HG02610 (cell line): ENCODE measurements around the gene EXOC3.

ENCODE experiments used
- ATAC-seq: cut with Tn5 transposase; IDR thresholded peaks from one replicate; pipeline ENCODE4 v1.9.1; 2021; ENCODE audit warnings: mild to moderate bottlenecking, moderate library complexity; ENCODE audit not compliant: unreplicated experiment

The EXOC3 gene

DNA sequence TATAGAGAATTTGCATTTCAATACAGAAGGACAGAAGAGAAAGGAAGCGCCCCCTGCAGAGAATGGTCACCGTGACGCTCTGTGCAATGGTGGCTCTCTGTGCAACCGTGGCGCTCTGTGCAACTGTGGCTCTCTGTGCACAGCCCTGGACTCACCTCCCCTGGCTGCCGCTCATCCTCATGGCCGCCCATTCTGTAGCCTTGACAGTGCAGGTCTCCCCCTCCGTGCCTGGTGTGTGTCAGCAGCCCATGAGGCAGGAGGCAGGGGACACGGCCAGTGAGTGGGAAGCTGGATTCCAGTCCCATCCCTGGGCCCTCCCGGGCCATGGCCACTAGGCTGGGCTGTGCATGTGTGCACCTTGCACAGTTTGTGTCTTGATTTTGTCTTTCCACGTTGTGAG, 12.0 kb downstream of the EXOC3 start:
- ATAC-seq, result no peak

DNA sequence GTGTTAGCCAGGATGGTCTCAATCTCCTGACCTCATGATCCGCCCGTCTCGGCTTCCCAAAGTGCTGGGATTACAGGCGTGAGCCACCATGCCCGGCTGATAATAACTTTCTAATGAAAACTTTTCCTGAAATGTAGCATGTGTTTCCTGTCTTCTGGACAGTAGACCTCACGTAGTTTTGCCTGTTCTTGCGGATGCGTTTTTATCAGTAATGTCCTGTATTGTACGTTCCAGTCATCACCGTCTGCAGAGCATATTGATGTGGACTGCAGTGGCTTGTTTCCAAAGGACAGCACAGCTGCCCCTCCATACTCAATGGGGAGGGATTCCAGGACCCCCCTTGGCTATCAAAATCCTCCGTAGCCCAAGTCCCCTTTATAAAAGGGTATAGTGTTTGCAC, 12.8 kb downstream of the EXOC3 start:
- ATAC-seq, result no peak

DNA sequence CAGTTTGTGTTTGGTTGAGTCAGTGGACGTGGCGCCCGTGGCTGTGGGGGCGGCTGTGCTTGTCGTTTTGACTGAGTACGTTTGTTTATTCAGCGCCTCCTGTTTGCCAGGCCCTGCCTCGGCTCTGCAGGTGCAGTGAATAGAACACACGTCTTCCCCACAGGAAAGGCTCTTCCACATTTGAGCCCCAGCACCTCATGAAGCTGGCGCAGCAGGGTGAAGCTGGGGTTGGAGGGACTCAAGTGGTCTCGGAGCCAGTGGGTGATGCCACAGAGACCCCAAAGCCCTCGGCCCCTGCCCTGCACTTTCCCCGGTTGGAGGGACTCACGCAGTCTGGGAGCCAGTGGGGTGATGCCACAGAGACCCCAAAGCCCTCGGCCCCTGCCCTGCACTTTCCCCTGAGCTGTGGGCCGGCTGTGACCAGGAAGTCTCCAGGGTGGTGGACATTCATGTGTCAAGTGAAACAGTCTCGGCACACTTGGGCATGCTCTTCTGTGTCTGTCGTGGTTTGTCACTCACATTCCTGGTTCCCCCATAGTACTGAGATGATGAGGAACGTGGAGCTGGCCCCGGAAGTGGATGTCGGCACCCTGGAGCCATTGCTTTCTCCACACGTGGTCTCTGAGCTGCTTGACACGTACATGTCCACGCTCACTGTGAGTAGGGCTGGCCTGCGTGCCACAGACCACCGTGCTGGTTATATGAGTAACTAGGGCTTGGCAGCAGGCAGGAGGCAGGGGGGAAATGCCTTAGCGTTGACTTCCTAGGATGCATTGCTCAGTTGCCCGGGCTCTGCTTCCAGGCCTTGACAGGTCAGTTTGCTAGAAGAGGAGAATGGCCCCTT, 13.6 kb downstream of the EXOC3 start:
- no peak for ATAC-seq

DNA sequence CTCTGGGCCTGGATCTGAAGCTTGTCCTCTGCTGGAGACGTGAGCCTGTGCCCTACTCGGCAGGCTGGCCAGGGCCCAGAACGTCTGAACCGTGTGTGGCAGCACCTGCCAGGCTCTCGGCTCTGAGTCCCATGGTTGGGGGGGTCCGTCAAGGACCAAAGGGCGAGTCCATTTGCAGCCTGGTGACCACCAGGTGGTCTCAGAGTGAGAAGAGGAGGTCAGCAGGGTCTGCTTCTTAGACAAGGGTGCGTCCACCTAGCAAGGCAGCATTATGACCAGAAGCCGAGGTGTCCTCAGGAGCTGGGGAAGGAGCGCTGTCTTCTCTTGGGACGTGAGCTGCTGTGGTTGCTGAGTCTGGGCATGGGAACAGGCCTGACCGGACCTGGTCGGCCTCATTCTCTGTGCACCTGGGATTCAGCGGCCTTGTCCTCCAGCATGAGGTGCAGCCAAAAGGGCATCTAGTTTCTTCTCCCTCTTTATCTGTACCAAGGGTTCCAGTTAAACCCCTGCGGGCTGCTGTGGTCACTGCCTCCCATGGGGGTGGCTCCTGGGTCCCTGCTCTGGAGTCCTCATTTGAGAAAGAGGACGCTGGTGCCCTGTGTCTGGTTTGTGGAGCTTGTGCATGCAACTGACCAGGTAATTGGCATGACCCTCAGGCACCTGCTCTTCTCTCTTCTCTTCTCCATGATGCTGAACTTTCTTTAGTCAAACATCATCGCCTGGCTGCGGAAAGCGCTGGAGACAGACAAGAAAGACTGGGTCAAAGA, 14.4 kb downstream of the EXOC3 start:
- ATAC-seq, result no peak

- peak; percentile 69 for ATAC-seq
Observed at GRCh38 chr5:458547-459353, 15.8 kb downstream of the EXOC3 start.

DNA sequence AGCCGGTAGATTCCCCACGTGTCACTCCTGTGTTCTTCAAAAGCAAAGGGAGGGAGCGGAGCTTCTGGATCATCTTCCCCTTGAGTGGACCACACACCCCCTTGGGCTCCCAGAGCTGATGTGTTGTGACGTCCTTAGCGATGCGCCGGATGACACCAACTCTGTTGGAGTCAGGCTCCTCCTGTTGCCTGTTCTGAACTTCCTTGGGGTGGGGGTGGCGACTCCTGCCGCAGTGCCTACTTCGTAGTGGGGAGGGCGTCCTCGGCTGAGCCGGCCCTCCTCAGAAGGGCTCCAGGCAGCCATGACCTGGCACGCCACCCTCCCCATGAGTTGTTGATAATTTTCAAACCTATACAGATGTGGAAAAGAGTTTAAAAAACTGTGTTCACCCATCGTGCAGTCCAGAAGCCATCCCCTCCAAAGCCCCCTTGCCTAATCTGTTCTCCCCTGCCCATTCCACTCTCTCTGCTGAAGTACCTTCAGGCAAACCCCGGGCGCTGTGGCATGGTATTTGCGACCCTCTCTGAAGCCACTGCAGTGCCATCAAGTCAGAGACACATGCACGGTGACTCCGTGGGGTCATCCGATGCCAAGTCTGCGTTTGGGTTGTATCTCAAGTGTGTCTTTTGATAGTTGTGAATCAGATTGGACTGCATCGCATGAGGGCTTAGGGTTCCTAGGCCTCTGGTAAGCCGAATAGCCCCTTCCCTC, 16.7 kb downstream of the EXOC3 start:
- ATAC-seq, result no peak

GRCh38 chr5:460273-460625, 17.3 kb downstream of the EXOC3 start:
- no peak for ATAC-seq

DNA sequence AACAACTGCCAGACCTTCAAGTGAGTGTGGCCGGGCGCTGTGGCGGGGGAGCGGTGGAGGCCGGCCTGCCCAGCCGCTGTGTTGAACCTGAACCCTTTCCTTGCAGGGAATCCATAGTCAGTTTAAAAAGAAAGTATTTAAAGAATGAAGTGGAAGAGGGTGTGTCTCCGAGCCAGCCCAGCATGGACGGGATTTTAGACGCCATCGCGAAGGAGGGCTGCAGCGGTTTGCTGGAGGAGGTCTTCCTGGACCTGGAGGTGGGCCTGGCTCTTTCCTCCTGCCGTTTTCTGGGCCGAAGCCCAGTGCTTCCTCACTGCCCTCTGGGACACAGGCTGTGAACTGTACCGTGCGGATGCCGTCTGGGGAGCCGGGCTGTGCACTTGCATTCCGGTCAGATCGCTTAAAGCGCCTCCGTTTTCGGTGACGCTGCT, 19.1 kb downstream of the EXOC3 start:
- no peak for ATAC-seq

- no peak for ATAC-seq
Observed at GRCh38 chr5:463301-463700, 20.3 kb downstream of the EXOC3 start.

- ATAC-seq, result no peak
Observed at GRCh38 chr5:463952-464351, 21.0 kb downstream of the EXOC3 start.

GRCh38 chr5:464446-464842, 21.5 kb downstream of the EXOC3 start:
- no peak for ATAC-seq

DNA sequence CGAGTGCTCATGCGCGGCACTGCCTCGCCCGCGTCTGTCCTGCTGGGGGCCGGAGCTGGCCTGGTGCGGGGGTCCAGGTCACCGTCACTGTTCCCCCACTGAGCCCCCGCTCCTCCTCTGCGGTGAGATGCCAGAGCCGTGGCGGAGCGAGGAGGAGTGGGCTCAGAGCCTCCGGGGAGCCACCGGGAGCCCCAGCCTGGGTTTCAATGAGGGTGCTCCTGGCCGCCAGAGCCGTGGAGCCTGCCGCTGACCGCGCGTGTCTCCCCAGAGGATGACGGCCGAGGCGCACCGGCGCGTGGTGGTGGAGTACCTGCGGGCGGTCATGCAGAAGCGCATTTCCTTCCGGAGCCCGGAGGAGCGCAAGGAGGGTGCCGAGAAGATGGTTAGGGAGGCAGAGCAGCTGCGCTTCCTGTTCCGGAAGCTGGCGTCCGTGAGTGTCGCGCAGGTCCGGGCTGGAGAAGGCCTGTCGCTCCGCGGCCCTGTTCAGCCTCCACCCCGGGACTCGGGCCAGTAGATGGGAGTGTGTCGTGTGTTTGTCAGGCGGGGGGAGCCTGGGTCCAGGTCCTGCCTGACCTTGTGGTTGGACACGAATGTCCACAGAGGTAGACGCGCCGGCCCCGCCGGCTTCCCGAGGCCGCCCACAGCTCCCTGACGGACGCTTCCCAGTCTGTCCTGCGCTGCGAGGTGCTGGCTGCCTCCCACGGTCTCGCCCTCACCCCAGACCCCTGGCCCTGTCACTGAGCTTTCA, 22.0 kb downstream of the EXOC3 start:
- no peak for ATAC-seq

- no peak for ATAC-seq
Observed at GRCh38 chr5:465591-466403, 22.8 kb downstream of the EXOC3 start.

DNA sequence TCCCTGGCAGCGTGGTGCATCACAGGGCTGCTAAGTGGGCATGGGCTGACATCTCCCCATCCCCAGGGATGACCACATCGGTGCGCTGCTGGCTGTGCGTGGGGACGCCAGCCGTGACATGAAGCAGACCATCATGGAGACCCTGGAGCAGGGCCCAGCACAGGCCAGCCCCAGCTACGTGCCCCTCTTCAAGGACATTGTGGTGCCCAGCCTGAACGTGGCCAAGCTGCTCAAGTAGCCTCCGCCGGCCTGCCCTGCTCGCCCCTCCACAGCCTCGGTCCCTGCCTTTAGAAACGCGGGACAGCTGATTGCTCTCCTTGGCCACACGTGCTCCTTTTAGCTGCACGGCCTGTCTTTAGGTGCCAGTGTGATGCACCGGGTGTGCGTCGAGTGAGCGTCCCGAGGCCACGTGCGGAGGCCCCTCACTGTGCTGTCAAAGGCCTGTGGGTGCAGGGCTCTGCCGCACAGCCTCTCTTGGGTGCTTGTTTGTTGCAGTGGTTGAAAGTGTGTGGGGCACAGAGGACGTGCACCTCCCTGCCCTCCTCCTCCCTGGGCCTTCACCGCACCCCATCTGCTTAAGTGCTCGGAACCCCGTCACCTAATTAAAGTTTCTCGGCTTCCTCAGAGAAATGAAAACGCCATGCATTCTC, 23.8 kb downstream of the EXOC3 start:
- no peak for ATAC-seq

DNA sequence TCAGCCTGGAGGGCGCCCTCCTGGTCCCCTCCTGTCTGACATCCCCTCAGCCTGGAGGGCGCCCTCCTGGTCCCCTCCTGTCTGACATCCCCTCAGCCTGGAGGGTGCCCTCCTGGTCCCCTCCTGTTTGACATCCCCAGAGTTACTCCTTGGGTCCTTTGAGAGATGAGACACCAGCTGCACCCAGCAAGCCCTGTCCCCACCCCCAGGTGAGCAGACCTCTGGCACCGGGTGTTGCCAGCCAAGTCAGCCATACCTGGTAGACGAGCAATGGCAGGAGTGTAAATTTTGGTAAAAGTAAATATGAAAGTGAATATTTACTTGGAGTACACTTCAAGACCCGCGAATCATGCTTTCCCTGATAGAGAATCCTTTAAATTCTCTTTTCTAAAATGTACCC, 25.4 kb downstream of the EXOC3 start:
- no peak for ATAC-seq

DNA sequence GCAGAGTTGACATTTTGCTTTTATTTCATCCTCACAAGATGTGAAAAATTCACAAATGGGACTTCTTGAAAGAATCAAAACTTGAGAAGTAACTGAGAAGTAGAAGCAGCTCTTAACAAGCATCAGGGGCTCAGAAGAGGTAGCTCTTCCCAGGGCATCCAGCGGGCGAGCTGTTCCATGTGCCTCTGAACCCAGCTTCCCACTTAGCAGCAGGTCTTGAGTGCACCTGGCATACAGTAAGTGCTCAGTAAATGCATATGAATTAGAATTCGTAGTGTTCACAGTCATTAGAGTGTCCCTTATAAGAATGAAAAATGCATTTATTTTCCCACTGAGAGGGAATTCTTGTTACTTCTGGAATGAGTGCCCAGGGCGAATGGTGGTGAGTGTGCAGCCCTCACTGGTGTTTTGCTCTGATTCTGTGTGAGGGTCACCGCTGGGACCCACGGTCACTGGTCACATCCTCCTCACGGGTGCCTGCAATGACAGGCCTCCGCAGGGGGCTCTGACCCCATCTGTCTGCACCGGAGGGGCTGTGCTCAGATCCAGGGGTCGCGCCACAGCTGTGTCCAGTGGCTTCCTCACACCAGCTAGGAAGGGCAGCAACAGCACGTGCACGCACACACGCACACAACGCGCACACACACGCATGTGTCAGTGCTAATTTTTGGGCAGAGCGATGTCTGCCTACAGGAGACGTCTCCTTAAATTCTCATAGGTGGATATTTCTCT, 26.9 kb downstream of the EXOC3 start:
- ATAC-seq, result no peak

- no peak for ATAC-seq
Observed at GRCh38 chr5:470961-471749, 28.2 kb downstream of the EXOC3 start.

- ATAC-seq, result no peak
Observed at GRCh38 chr5:471750-472058, 28.7 kb downstream of the EXOC3 start.
